HG03159 (cell line): ENCODE measurements around the gene FOXK1.
"Not testable (repeated sequence)": the region's sequence is repeated elsewhere in the genome, so short reads cannot be mapped to it uniquely, and the experiment has no call there.

Experiments
- ATAC-seq: cut with Tn5 transposase; IDR thresholded peaks from one replicate; pipeline ENCODE4 v1.9.1; 2021; ENCODE audit warnings: mild to moderate bottlenecking, moderate library complexity; ENCODE audit not compliant: unreplicated experiment

The FOXK1 gene

GRCh38 chr7:4665661-4666060 is 16.4 kb upstream of the FOXK1 start:
- ATAC-seq, result no peak

DNA sequence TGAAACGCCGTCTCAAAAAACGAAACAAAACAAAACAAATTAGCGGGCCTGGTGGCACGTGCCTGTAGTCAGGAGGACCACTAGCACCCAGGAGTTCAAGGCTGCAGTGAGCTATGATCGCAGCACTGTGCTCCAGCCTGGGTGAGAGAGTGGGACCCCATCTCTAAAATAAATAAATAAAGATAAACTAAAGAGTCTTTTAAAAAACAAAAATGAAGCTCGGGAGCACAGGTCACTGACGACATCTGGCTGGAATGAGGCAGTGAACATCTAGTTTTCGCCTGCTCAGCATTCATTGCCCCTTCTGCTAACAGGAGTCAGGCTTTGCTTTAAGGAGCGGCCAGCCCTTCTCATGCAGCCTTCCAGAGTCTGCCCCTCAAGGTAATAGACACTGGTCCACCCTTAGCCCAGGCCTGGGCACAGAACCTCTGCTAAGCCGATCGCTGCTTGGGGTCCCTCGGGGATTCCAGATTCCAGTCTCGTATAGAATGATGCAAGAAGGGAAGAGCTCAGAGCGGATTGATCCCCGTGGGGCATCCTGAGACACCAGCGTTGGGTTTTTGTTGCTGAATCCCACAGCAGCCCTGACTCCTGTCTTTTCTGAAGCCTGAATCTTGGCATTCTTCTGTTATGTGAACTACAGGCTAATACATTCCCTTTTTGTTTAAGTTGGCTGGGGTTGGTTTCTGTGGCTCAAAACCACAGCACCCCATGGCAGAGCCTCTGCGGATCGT is 14.2 kb upstream of the FOXK1 start:
- no peak for ATAC-seq

DNA sequence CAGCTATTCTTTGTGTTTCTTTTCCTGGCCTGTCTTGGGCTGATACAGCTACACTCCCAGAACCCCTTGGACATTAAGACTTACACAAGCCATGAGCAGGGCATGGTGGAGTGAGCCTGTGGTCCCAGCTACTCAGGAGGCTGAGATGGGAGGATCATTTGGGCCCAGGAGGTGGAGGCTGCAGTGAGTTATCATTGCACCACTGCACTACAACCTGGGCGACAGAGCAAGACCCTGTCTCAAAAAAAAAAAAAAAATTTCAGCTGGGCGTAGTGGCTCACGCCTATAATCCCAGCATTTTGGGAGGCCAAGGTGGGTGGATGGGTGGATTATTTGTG is 13.6 kb upstream of the FOXK1 start:
- no peak for ATAC-seq

- no peak for ATAC-seq
Observed at GRCh38 chr7:4670791-4671190, 11.3 kb upstream of the FOXK1 start.

DNA sequence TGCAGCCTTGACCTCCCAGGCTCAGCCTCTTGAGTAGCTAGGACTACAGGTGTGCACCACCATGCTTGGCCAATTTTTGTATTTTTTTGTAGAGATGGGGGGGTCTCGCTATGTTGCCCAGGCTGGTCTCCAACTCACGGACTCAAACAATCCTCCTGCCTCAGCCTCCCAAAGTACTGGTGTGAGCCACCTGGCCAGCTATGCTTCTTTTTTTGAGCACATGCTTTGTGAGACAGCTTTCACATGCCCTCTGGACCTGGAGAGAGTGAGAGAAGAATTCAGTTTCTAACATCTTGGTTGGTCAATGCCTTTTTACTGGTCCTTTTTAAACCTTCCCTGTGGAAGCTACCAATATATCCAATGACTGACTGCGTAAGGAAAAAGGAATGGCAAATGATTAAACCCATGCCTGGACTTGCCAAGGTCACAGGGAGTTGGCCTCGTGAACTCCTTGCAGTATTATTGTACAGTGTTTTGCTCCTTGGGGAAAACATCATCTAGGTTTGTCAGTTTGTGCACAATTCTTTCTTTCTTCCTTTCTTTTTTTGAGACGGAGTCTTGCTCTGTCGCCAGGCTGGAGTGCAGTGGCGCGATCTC is 6.2 kb upstream of the FOXK1 start:
- no peak for ATAC-seq

DNA sequence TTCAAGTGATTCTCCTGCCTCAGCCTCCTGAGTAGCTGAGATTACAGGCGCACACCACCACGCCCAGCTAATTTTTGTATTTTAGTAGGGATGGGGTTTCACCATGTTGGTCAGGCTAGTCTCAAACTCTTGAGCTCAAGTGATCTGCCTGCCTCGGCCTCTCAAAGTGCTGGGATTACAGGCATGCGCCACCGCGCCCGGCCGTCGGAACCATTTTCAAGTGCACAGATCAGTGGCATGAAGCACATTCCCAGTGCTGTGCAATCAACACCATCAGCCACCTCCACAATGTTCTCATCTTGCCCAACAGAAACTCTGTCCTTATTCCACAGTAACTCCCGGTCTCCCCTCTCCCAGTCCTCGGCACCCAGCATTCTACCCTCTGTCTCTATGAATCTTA is 4.6 kb upstream of the FOXK1 start:
- not testable (repeated sequence) for ATAC-seq

GRCh38 chr7:4681218-4681851 is 760 bp upstream of the FOXK1 start:
- no peak for ATAC-seq

DNA sequence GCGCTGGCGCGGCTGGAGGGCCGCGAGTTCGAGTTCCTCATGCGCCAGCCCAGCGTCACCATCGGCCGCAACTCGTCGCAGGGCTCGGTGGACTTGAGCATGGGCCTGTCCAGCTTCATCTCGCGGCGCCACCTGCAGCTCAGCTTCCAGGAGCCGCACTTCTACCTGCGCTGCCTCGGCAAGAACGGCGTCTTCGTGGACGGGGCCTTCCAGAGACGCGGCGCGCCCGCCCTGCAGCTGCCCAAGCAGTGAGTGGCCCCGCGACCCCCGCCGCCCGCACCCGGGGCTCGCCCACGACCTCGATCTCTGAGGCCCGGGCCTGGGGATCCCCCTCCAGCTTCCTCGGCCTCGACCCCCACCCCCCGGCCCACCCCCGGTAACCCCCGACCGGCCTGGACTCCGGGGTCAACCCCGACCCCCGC is 537 bp downstream of the FOXK1 start:
- ATAC-seq, result peak; percentile 20

DNA sequence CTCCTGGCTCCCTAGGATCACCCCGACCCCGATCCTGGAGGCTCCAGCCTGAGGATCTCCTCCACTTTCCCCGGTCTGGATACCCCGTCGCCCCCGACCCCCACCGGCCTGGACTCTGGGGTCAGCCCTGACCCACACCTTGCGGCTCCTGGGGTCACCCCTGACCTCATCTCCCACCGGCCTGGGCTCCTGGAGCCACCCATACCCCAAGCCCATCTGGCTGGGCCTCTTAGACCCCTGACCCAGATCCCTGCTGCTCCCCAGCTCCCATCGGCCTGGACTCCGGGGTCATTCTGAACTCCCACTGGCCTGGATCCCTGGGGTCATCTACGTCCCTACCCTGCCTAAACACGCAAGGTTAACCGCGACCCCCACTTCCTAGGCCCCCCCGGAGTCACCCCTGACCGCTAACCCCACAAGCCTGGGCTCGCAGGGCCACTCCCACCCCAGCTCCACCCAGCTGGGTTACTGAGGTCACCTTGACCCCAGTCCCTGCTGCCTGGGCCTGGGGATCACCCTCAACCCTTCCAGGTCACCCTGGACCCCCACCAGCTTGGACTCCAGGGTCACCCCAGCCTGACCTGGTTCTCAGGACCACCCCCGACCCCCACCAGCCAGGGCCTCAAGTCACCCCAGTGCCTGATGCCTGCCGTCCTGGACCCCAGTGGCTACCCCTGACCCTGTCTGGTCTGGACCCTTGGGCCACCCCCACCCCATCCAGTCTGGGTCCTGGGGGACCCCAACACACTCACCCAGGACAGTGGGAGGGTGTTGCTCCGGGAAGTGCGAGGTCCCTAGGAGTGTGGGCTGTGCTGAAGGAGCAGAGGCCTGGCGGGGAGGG is 1.2 kb downstream of the FOXK1 start:
- no peak for ATAC-seq

DNA sequence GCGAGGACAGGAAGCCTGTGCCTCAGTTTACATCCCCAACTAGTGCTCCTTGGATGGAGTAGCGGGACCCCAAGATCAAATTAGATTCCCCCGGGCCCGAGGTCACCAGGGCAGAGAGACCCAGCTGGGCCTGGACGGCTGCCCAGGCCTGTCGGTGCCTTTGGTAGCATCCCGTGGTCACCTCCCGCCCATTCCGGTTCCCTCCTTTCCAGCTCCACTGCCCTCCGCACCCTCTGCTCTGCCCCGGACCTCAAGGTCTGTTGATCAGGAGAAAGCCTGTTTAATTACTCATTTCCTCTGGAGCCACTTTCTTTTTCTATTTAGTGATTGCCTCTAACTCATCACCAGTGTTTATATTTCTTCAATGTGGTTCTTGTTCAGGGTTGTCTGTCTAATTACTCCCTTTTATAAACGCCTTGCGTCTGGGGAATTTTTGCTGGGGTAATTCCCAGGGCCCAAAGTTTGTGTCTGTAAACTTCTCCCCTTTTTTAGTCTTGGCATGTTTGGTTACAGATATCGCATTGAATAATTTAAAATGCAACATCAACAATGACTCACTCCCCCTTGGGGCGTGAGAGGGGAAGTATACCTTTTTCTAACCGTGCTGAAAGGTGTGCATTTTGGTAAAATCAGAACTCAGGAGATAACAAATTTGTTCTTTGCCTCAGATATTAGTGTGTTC is 1.9 kb downstream of the FOXK1 start:
- ATAC-seq, result no peak

DNA sequence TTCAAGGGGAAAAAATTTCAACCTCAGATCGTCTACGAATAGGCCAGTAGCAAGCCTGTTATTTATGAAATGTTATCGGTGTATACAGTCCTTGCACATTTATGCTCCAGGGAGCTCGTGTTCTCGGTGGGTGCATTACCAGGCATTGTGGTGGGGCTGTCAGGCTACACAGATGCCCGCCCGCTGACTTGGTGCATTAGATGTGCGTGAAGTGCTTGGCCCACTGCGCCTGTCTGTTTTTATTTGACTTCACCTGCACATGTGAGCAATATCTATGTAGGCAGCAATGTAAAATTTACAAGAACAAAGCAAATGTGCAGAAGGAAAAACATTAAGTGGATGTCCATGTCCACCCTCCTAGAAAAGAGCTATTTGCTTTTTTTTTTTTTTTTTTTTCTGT is 2.8 kb downstream of the FOXK1 start:
- ATAC-seq, result no peak

DNA sequence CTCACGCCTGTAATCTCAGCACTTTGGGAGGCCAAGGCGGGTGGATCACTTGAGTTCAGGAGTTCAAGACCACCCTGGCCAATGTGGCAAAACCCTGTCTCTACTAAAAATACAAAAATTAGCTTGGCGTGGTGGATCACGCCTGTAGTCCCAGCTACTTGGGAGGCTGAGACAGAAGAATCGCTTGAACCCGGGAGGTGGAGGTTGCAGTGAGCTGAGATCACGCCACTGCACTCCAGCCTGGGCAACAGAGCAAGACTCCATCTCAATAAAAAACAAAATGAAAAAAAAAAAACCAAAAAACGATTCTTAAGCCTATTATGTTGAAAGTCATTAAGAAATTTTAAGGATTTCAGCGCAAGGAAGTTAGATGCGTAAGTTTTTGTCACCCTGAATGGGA is 3.6 kb downstream of the FOXK1 start:
- ATAC-seq, result not testable (repeated sequence)

GRCh38 chr7:4687956-4688355 is 5.9 kb downstream of the FOXK1 start:
- ATAC-seq, result no peak

GRCh38 chr7:4689151-4689550 is 7.1 kb downstream of the FOXK1 start:
- no peak for ATAC-seq

DNA sequence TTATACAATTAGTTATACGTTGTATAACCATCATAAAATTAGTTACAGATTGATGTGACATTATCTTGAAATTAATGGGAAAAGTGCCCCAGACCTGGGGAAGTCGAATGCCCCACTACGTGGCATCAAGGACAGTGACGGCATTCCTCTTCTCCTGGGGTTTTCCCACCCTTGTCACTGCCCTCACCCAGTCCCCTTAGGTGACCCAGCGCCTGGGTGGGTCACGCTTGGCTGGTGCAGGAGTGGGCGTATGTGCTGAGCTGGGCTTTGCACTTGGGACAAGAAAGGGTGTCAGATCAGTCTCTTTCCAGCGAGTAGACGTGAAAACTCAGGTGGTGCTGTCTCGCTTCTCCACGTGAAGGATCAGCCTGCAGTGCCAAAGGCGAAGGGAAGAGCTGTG is 7.6 kb downstream of the FOXK1 start:
- ATAC-seq, result no peak

- ATAC-seq, result no peak
Observed at GRCh38 chr7:4690953-4691856, 9.1 kb downstream of the FOXK1 start.

GRCh38 chr7:4692055-4692454 is 10.0 kb downstream of the FOXK1 start:
- ATAC-seq, result no peak

- not testable (repeated sequence) for ATAC-seq
Observed at GRCh38 chr7:4692622-4693021, 10.5 kb downstream of the FOXK1 start.

DNA sequence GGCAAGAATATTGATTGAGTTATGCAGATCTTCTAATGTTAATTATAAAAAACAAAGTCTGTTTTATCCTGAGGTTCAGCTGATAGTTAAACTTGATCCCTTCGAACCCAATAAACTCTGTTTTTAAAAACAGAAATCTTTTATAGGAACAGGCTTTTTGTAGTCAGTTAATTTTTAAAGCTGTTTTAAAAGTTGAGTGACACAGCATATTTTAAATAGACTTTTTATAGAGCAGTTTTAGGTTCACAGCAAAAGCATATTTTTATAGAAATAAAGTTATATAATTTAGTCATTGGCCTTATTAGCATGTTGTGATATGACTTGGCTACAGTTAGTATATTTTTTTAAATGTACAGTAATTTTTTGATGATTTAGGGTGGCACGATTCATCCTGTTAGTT is 11.1 kb downstream of the FOXK1 start:
- no peak for ATAC-seq

DNA sequence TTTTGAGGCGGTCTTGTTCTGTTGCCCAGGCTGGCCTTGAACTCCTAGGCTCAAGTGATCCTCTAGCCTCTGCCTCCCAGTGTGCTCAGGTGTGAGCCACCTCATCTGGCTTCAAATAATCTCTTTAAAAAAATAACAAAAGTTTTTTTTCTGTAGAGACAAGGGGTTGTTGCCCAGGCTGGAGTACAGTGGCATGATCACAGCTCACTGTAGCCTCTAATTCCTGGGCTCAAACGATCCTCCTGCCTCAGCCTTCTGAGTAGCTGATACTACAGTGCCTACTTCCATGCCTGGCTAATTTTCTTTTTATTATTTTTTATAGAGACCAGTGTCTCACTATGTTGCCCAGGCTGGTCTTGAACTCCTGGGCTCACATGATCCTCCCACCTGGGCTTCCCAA is 11.7 kb downstream of the FOXK1 start:
- ATAC-seq, result no peak
